ENCODE measurements around the gene TTC27. TPM values are rescaled to one million over a fixed set of nuclear protein-coding genes. Genes with fewer than 3 reads are reported as not detected.
A peak's percentile ranks its signal among the peaks of the same experiment; 100 is the strongest.

Gene TTC27
- polyA plus RNA-seq (2013, experiment 1 of 2), result 20.2 TPM
- 18.6 TPM for polyA plus RNA-seq (2013, experiment 2 of 2)

- peak within 1 kb of the TSS; percentile 34; the same call in 1 of the 2 replicates for H3K27ac ChIP-seq (ENCODE audit: low read depth, low read length)
- H3K36me3 ChIP-seq (ENCODE audit: insufficient read depth, low read length), result peaks cover 24% of the 10 kb centered on the region
- H3K9ac ChIP-seq (ENCODE audit: low read depth, low read length), result peak within 1 kb of the TSS; percentile 78
- peak within 1 kb of the TSS; percentile 84 for H3K4me3 ChIP-seq (ENCODE audit: low read length)
- under 1% methylated on average over 38 of the region's 39 CpGs for WGBS
- no peaks in the 10 kb centered on the region for H3K9me3 ChIP-seq (ENCODE audit: insufficient read depth, low read depth, low read length)
- no peaks in the 10 kb centered on the region for H3K27me3 ChIP-seq (ENCODE audit: insufficient read depth, low read length)
- H3K4me1 ChIP-seq (ENCODE audit: insufficient read depth, low read length), result no peaks in the 10 kb centered on the region
Measured at GRCh38 chr2:32627814-32628579, at the start of gene TTC27. Gene TTC27, plus strand, starts transcription at chr2:32628050. Its CDS starts 243 bp downstream, at chr2:32628293.

GRCh38 chr2:32591669-32592463 lies 36.0 kb upstream of the TTC27 start:
- Histone ChIP-seq H3K4me1 (ENCODE audit: insufficient read depth, low read length) (no peaks in the 10 kb centered on the region), H3K27me3 (ENCODE audit: insufficient read depth, low read length) (no peaks in the 10 kb centered on the region), H3K36me3 (ENCODE audit: insufficient read depth, low read length) (peaks cover 25% of the 10 kb centered on the region), H3K4me3 (ENCODE audit: low read length) (no peak overlapping the region), H3K27ac (ENCODE audit: low read depth, low read length) (no peak overlapping the region), H3K9ac (ENCODE audit: low read depth, low read length) (no peak overlapping the region), H3K9me3 (ENCODE audit: insufficient read depth, low read depth, low read length) (no peaks in the 10 kb centered on the region)
- 84% methylated on average over 3 of the region's 3 CpGs for WGBS

- Histone ChIP-seq H3K4me3 (ENCODE audit: low read length) (no peak overlapping the region), H3K9me3 (ENCODE audit: insufficient read depth, low read depth, low read length) (no peaks in the 10 kb centered on the region), H3K27ac (ENCODE audit: low read depth, low read length) (no peak overlapping the region), H3K9ac (ENCODE audit: low read depth, low read length) (no peak overlapping the region), H3K36me3 (ENCODE audit: insufficient read depth, low read length) (peaks cover 47% of the 10 kb centered on the region), H3K27me3 (ENCODE audit: insufficient read depth, low read length) (no peaks in the 10 kb centered on the region), H3K4me1 (ENCODE audit: insufficient read depth, low read length) (no peaks in the 10 kb centered on the region)
- 88% methylated on average over 3 of the region's 3 CpGs for WGBS
Measured at GRCh38 chr2:32594573-32594972, 33.3 kb upstream of the TTC27 start.

- H3K27me3 ChIP-seq (ENCODE audit: insufficient read depth, low read length), result no peaks in the 10 kb centered on the region
- no peaks in the 10 kb centered on the region for H3K9me3 ChIP-seq (ENCODE audit: insufficient read depth, low read depth, low read length)
- H3K4me1 ChIP-seq (ENCODE audit: insufficient read depth, low read length), result no peaks in the 10 kb centered on the region
- no peak overlapping the region for H3K9ac ChIP-seq (ENCODE audit: low read depth, low read length)
- no peak overlapping the region for H3K4me3 ChIP-seq (ENCODE audit: low read length)
- H3K27ac ChIP-seq (ENCODE audit: low read depth, low read length), result no peak overlapping the region
- H3K36me3 ChIP-seq (ENCODE audit: insufficient read depth, low read length), result peaks cover 75% of the 10 kb centered on the region
- 97% methylated on average over 2 of the region's 2 CpGs for WGBS
Measured at GRCh38 chr2:32611366-32611765, 16.5 kb upstream of the TTC27 start.

- Histone ChIP-seq H3K9ac (ENCODE audit: low read depth, low read length) (no peak overlapping the region), H3K4me3 (ENCODE audit: low read length) (no peak overlapping the region), H3K36me3 (ENCODE audit: insufficient read depth, low read length) (peaks cover 79% of the 10 kb centered on the region), H3K9me3 (ENCODE audit: insufficient read depth, low read depth, low read length) (no peaks in the 10 kb centered on the region), H3K27me3 (ENCODE audit: insufficient read depth, low read length) (no peaks in the 10 kb centered on the region), H3K4me1 (ENCODE audit: insufficient read depth, low read length) (no peaks in the 10 kb centered on the region), H3K27ac (ENCODE audit: low read depth, low read length) (no peak overlapping the region)
- WGBS, result 95% methylated on average over 1 of the region's 1 CpG
Measured at GRCh38 chr2:32611771-32612170, 16.1 kb upstream of the TTC27 start.

GRCh38 chr2:32614084-32614483 lies 13.8 kb upstream of the TTC27 start:
- 89% methylated on average over 1 of the region's 1 CpG for WGBS
- peaks cover 77% of the 10 kb centered on the region for H3K36me3 ChIP-seq (ENCODE audit: insufficient read depth, low read length)

GRCh38 chr2:32617599-32618189 lies 10.2 kb upstream of the TTC27 start:
- no peaks in the 10 kb centered on the region for H3K4me1 ChIP-seq (ENCODE audit: insufficient read depth, low read length)
- H3K9me3 ChIP-seq (ENCODE audit: insufficient read depth, low read depth, low read length), result no peaks in the 10 kb centered on the region
- 97% methylated on average over 5 of the region's 5 CpGs for WGBS
- no peak overlapping the region for H3K4me3 ChIP-seq (ENCODE audit: low read length)
- no peaks in the 10 kb centered on the region for H3K27me3 ChIP-seq (ENCODE audit: insufficient read depth, low read length)
- no peak overlapping the region for H3K27ac ChIP-seq (ENCODE audit: low read depth, low read length)
- peaks cover 57% of the 10 kb centered on the region for H3K36me3 ChIP-seq (ENCODE audit: insufficient read depth, low read length)
- H3K9ac ChIP-seq (ENCODE audit: low read depth, low read length), result no peak overlapping the region

More at GRCh38 chr2:32614084-32614483, 13.8 kb upstream of the TTC27 start:
- Histone ChIP-seq H3K4me1 (ENCODE audit: insufficient read depth, low read length) (no peaks in the 10 kb centered on the region), H3K27ac (ENCODE audit: low read depth, low read length) (no peak overlapping the region), H3K9me3 (ENCODE audit: insufficient read depth, low read depth, low read length) (no peaks in the 10 kb centered on the region), H3K9ac (ENCODE audit: low read depth, low read length) (no peak overlapping the region), H3K4me3 (ENCODE audit: low read length) (no peak overlapping the region), H3K27me3 (ENCODE audit: insufficient read depth, low read length) (no peaks in the 10 kb centered on the region)

- 98% methylated on average over 2 of the region's 2 CpGs for WGBS
- peaks cover 23% of the 10 kb centered on the region for H3K36me3 ChIP-seq (ENCODE audit: insufficient read depth, low read length)
- no peaks in the 10 kb centered on the region for H3K9me3 ChIP-seq (ENCODE audit: insufficient read depth, low read depth, low read length)
- H3K27ac ChIP-seq (ENCODE audit: low read depth, low read length), result no peak overlapping the region
- no peak overlapping the region for H3K9ac ChIP-seq (ENCODE audit: low read depth, low read length)
- no peak overlapping the region for H3K4me3 ChIP-seq (ENCODE audit: low read length)
- no peaks in the 10 kb centered on the region for H3K27me3 ChIP-seq (ENCODE audit: insufficient read depth, low read length)
- no peaks in the 10 kb centered on the region for H3K4me1 ChIP-seq (ENCODE audit: insufficient read depth, low read length)
Measured at GRCh38 chr2:32622570-32623310, 5.1 kb upstream of the TTC27 start.

- no peak overlapping the region for H3K4me3 ChIP-seq (ENCODE audit: low read length)
- H3K4me1 ChIP-seq (ENCODE audit: insufficient read depth, low read length), result no peaks in the 10 kb centered on the region
- H3K27me3 ChIP-seq (ENCODE audit: insufficient read depth, low read length), result no peaks in the 10 kb centered on the region
- 94% methylated on average over 6 of the region's 6 CpGs for WGBS
- H3K9me3 ChIP-seq (ENCODE audit: insufficient read depth, low read depth, low read length), result no peaks in the 10 kb centered on the region
- H3K27ac ChIP-seq (ENCODE audit: low read depth, low read length), result no peak overlapping the region
- no peak overlapping the region for H3K9ac ChIP-seq (ENCODE audit: low read depth, low read length)
- peaks cover 17% of the 10 kb centered on the region for H3K36me3 ChIP-seq (ENCODE audit: insufficient read depth, low read length)
Measured at GRCh38 chr2:32623311-32623706, 4.5 kb upstream of the TTC27 start.

- H3K4me1 ChIP-seq (ENCODE audit: insufficient read depth, low read length), result no peaks in the 10 kb centered on the region
- no peaks in the 10 kb centered on the region for H3K9me3 ChIP-seq (ENCODE audit: insufficient read depth, low read depth, low read length)
- 100% methylated on average over 2 of the region's 3 CpGs for WGBS
- H3K27me3 ChIP-seq (ENCODE audit: insufficient read depth, low read length), result no peaks in the 10 kb centered on the region
- no peak overlapping the region for H3K9ac ChIP-seq (ENCODE audit: low read depth, low read length)
- no peak overlapping the region for H3K27ac ChIP-seq (ENCODE audit: low read depth, low read length)
- H3K36me3 ChIP-seq (ENCODE audit: insufficient read depth, low read length), result peaks cover 7% of the 10 kb centered on the region; the same call in 1 of the 2 replicates
- no peak overlapping the region for H3K4me3 ChIP-seq (ENCODE audit: low read length)
Measured at GRCh38 chr2:32624812-32625211, 3.0 kb upstream of the TTC27 start.

Data from HUES64 (cell line).